HG03066 (cell line): ENCODE measurements around the gene WDR26.
"Not testable (repeated sequence)": the region's sequence is repeated elsewhere in the genome, so short reads cannot be mapped to it uniquely, and the experiment has no call there.

Experiments
- ATAC-seq: cut with Tn5 transposase; IDR thresholded peaks from one replicate; pipeline ENCODE4 v1.9.1; 2021; ENCODE audit warnings: low read depth; ENCODE audit not compliant: unreplicated experiment

Gene WDR26

GRCh38 chr1:224353975-224354925 lies 80.3 kb downstream of the WDR26 start:
- no peak for ATAC-seq

GRCh38 chr1:224352436-224353085 lies 82.0 kb downstream of the WDR26 start:
- ATAC-seq = not testable (repeated sequence)

- ATAC-seq = not testable (repeated sequence)
These were observed 84.9 kb downstream of the WDR26 start for GRCh38 chr1:224349716-224350115.

- ATAC-seq = no peak
These were observed 86.5 kb downstream of the WDR26 start for GRCh38 chr1:224348137-224348536.

- no peak for ATAC-seq
These were observed 90.9 kb downstream of the WDR26 start for GRCh38 chr1:224343679-224344078.

GRCh38 chr1:224340453-224341384 lies 93.9 kb downstream of the WDR26 start:
- ATAC-seq = peak; percentile 65

GRCh38 chr1:224339442-224340033 lies 95.1 kb downstream of the WDR26 start:
- no peak for ATAC-seq

- ATAC-seq = no peak
These were observed 96.3 kb downstream of the WDR26 start for GRCh38 chr1:224338150-224338838.
